IgD-negative memory B cell (primary cell): ENCODE data around the gene SLAMF6. TPM values are rescaled to one million over a fixed set of nuclear protein-coding genes. Genes with fewer than 3 reads are reported as not detected.

Source experiments
- polyA plus RNA-seq: library from polyadenylated mRNA; unstranded; fragments of 300-500 nt; fragmentation: Illumina TruSeq; gene quantifications from one replicate; pipeline ENCODE4 v1.2.3, GENCODE V29; 2021

The SLAMF6 gene
- polyA plus RNA-seq, 1 donor from 2014 or later, result 109 TPM

Other genes with a start within 250 kb of the SLAMF6 start
- 37.8 TPM for gene PEX19, start 238.1 kb downstream of the SLAMF6 start, polyA plus RNA-seq
- gene COPA, start 180.0 kb downstream of the SLAMF6 start, polyA plus RNA-seq, result 90.2 TPM
- gene NCSTN, start 179.9 kb downstream of the SLAMF6 start, polyA plus RNA-seq, result 66.0 TPM
- not detected for gene NHLH1, start 156.2 kb downstream of the SLAMF6 start, polyA plus RNA-seq
- not detected for gene VANGL2, start 122.7 kb downstream of the SLAMF6 start, polyA plus RNA-seq
- 8.7 TPM for gene CD84, start 56.2 kb upstream of the SLAMF6 start, polyA plus RNA-seq
- gene SLAMF1, start 123.8 kb upstream of the SLAMF6 start, polyA plus RNA-seq, result 17.2 TPM
- gene CD48, start 188.6 kb upstream of the SLAMF6 start, polyA plus RNA-seq, result 129 TPM
- 26.8 TPM for gene SLAMF7, start 216.0 kb upstream of the SLAMF6 start, polyA plus RNA-seq